ENCODE results near the gene GALNT10. TPM values are rescaled to one million over a fixed set of nuclear protein-coding genes. Genes with fewer than 3 reads are reported as not detected.
A peak's percentile ranks its signal among the peaks of the same experiment; 100 is the strongest.

Gene GALNT10
- total and polyA plus RNA-seq, 12 donors, result 3.1 to 19.0 (median 11.7) TPM

GRCh38 chr5:154394307-154394706, 203.8 kb downstream of the GALNT10 start:
- Histone ChIP-seq H3K4me3 (no peak overlapping the region), H3K36me3 (peaks cover 0 to 44% (median 0%) of the 10 kb centered on the region in 9 donors), H3K9me3 (no peaks in the 10 kb centered on the region), H3K27ac (no peak overlapping the region), H3K27me3 (no peaks in the 10 kb centered on the region), H3K4me1 (peaks cover 0 to 8% (median 0%) of the 10 kb centered on the region in 9 donors)
- peak in 1 of 8 donors; percentile 10 for ATAC-seq
- DNase-seq, result no peak
- no peak for TF ChIP-seq CTCF (IDR thresholded peaks at IDR 0.05)
- intact Hi-C loops (cut with DNase I), result no loop called here
- WGBS, 2 donors, result 82 to 90% methylated on average over 5 of the region's 5 CpGs

- TF ChIP-seq CTCF (IDR thresholded peaks at IDR 0.05), result no peak
- Histone ChIP-seq H3K27me3 (no peaks in the 10 kb centered on the region), H3K36me3 (peaks cover 0 to 41% (median 0%) of the 10 kb centered on the region in 9 donors), H3K4me3 (no peak overlapping the region), H3K9me3 (no peaks in the 10 kb centered on the region), H3K27ac (no peak overlapping the region), H3K4me1 (peaks cover 0 to 8% (median 0%) of the 10 kb centered on the region in 9 donors)
- DNase-seq, result no peak
- 76% methylated on average over 14 of the region's 14 CpGs for WGBS, 2 donors
- ATAC-seq, result peak in 1 of 8 donors; percentile 43
- intact Hi-C loops (cut with DNase I), result loop anchor here in 1 of 10 donors (5.0 kb wide), 1 partner anchor 208 kb away; no protein-coding TSS in a partner anchor
Measured at GRCh38 chr5:154395407-154396106, 205.0 kb downstream of the GALNT10 start.

GRCh38 chr5:154396128-154396527, 205.6 kb downstream of the GALNT10 start:
- no peak overlapping the region for H3K4me3 ChIP-seq
- H3K27ac ChIP-seq, result no peak overlapping the region
- H3K4me1 ChIP-seq, result peaks cover 0 to 8% (median 0%) of the 10 kb centered on the region in 9 donors
- 81% methylated on average over 3 of the region's 3 CpGs for WGBS, 2 donors
- TF ChIP-seq CTCF (IDR thresholded peaks at IDR 0.05), result no peak
- peaks cover 0 to 40% (median 0%) of the 10 kb centered on the region in 9 donors for H3K36me3 ChIP-seq
- intact Hi-C loops (cut with DNase I), result loop anchor here in 1 of 10 donors (5.0 kb wide), 1 partner anchor 209 kb away; no protein-coding TSS in a partner anchor
- no peaks in the 10 kb centered on the region for H3K9me3 ChIP-seq
- ATAC-seq, result no peak
- no peaks in the 10 kb centered on the region for H3K27me3 ChIP-seq
- DNase-seq, result no peak

GRCh38 chr5:154397652-154398406, 207.3 kb downstream of the GALNT10 start:
- WGBS, 2 donors, result 47 to 50% methylated on average over 10 of the region's 10 CpGs
- ATAC-seq, result peak in 3 of 8 donors; percentile 49 to 64 (median 60)
- DNase-seq, result peak; percentile 25 to 31

More at GRCh38 chr5:154397652-154398406, 207.3 kb downstream of the GALNT10 start:
- peaks cover 0 to 8% (median 0%) of the 10 kb centered on the region in 9 donors for H3K4me1 ChIP-seq
- no peaks in the 10 kb centered on the region for H3K9me3 ChIP-seq
- peaks cover 0 to 31% (median 0%) of the 10 kb centered on the region in 9 donors for H3K36me3 ChIP-seq
- peak overlapping the region in 5 of 10 donors; percentile 8 to 32 (median 15) for H3K4me3 ChIP-seq
- no peaks in the 10 kb centered on the region for H3K27me3 ChIP-seq
- TF ChIP-seq CTCF (IDR thresholded peaks at IDR 0.05), result peak in 2 of 9 donors; percentile 5 to 10
- H3K27ac ChIP-seq, result no peak overlapping the region
- intact Hi-C loops (cut with DNase I), result loop anchor here in 1 of 10 donors (5.0 kb wide), 1 partner anchor 211 kb away; no protein-coding TSS in a partner anchor

Data from heart right ventricle (tissue), 16 donors.